ENCODE results near the gene FAM81B.

DNA sequence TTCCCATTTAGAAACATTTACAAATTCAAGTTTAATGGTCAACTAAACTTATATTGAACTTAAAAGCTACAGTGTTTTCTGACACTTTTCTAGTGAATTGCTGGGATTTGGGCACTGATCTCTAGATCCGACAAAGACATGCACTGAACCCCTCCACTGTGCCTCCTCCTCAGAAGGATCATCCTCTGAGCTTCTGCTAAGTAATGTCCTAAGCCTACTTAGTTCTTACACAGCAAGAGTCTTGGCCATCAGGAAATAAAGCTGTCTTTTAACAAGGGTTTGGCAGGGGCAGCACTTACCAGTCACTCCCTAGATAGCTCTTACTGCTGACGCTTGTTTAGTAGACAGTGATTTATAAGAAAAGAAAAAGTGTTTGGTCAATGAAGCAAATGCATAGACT lies 50.5 kb downstream of the FAM81B start:
- TF ChIP-seq CTCF (IDR thresholded peaks at IDR 0.05) (no peak), POLR2A (IDR thresholded peaks at IDR 0.05) (no peak)
